ENCODE measurements around the gene LAMC3. TPM values are rescaled to one million over a fixed set of nuclear protein-coding genes. Genes with fewer than 3 reads are reported as not detected.
A peak's percentile ranks its signal among the peaks of the same experiment; 100 is the strongest.

LAMC3 gene
- total RNA-seq (2014; rRNA removed; shearing (Covaris generic)): not detected in 2 replicates

DNA sequence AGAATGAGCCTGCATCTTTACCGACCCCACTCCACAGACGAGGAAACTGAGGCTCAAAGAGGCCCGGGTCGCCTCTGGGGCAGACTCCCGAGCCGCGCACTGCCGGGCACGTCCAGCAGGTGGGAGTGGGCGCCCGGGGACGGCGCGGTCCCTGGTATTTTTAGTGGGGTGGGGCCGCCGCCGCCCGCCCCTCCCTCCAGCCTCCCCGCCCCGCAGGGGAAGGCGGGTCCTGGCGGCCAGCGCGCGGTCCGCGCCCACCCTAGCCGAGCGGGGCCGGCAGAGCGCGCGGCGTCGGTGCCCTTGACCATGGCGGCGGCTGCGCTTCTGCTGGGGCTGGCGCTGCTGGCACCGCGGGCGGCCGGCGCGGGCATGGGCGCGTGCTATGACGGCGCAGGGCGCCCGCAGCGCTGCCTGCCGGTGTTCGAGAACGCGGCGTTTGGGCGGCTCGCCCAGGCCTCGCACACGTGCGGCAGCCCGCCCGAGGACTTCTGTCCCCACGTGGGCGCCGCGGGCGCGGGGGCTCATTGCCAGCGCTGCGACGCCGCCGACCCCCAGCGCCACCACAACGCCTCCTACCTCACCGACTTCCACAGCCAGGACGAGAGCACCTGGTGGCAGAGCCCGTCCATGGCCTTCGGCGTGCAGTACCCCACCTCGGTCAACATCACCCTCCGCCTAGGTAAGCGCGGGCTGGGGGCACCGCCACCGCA lies at the start of gene LAMC3:
LAMC3 (plus strand) TSS at position 266 of the 710 bp plus-strand sequence; CDS start at position 307, 41 bp downstream.
- DNase-seq (ENCODE audit: low read depth in 1 of 2, low spot score in 2 of 2): no peak
- no peak within 1 kb of the TSS for H3K27ac ChIP-seq
- no peaks in the 10 kb centered on the region for H3K9me3 ChIP-seq (replicated peaks)
- no peaks in the 10 kb centered on the region for H3K36me3 ChIP-seq
- peaks cover 51% of the 10 kb centered on the region for H3K27me3 ChIP-seq (replicated peaks)
- peaks cover 6% of the 10 kb centered on the region; the same call in 1 of the 2 replicates for H3K4me1 ChIP-seq (replicated peaks)
- no peak within 1 kb of the TSS for H3K4me3 ChIP-seq

GRCh38 chr9:130959809-130960334 lies 49.1 kb upstream of the LAMC3 start:
- Histone ChIP-seq H3K9me3 (replicated peaks) (no peaks in the 10 kb centered on the region), H3K27ac (no peak overlapping the region), H3K4me1 (replicated peaks) (peaks cover 12% of the 10 kb centered on the region), H3K27me3 (replicated peaks) (no peaks in the 10 kb centered on the region), H3K4me3 (no peak overlapping the region), H3K36me3 (no peaks in the 10 kb centered on the region)
- no peak for DNase-seq (ENCODE audit: low read depth in 1 of 2, low spot score in 2 of 2)

GRCh38 chr9:130960522-130961378 lies 48.2 kb upstream of the LAMC3 start:
- no peaks in the 10 kb centered on the region for H3K27me3 ChIP-seq (replicated peaks)
- DNase-seq (ENCODE audit: low read depth in 1 of 2, low spot score in 2 of 2): no peak
- H3K27ac ChIP-seq: no peak overlapping the region
- no peaks in the 10 kb centered on the region for H3K36me3 ChIP-seq
- peaks cover 12% of the 10 kb centered on the region for H3K4me1 ChIP-seq (replicated peaks)
- H3K4me3 ChIP-seq: no peak overlapping the region
- no peaks in the 10 kb centered on the region for H3K9me3 ChIP-seq (replicated peaks)

DNA sequence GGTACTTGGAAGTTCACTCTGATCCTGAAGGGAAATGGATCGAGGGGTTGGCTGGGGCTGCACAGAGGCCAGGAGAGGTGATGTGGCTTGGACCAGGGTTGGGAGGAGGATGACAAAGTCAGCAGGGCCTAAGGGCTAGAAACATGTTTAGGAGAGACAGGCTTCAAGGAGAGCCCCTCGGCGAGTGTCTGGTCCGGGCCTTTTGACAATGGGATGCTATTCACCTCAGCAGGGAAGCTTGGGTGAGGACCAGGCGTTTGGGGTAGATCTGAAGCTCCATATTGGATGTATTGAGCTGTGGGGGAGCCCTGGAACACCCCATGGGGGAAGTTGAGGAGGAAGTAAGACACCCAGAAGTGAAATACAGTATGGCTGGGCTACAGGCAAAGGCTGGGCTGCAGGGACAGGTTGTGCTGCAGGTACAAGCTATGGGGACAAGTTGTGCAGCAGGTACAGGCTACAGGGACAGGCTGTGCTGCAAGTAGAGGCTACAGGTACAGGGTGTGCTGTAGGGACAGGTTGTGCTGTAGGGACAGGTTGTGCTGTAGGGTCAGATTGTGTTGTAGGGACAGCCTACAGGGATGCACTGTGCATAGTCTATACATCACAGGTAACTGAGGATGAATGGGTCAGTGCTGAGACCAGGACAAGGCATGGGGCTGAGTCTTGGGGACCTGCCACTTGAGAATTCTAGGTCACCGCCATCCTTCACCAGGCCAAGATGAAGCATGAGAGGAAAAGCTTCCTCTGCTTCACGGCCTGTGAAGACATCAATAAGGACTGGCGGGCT lies 47.3 kb upstream of the LAMC3 start:
- DNase-seq (ENCODE audit: low read depth in 1 of 2, low spot score in 2 of 2): no peak
- 0 out of 2 replicates have a peak overlapping the region, but pooled peaks have one; percentile 6 for H3K27ac ChIP-seq

GRCh38 chr9:130962418-130963316 lies 46.3 kb upstream of the LAMC3 start:
- H3K9me3 ChIP-seq (replicated peaks): no peaks in the 10 kb centered on the region
- no peaks in the 10 kb centered on the region for H3K27me3 ChIP-seq (replicated peaks)
- 0 out of 2 replicates have a peak overlapping the region, but pooled peaks have one; percentile 6 for H3K27ac ChIP-seq
- DNase-seq (ENCODE audit: low read depth in 1 of 2, low spot score in 2 of 2): peak; percentile 81 to 90
- H3K4me3 ChIP-seq: no peak overlapping the region
- H3K36me3 ChIP-seq: no peaks in the 10 kb centered on the region
- H3K4me1 ChIP-seq (replicated peaks): peaks cover 12% of the 10 kb centered on the region

More for the DNA sequence above, 47.3 kb upstream of the LAMC3 start:
- Histone ChIP-seq H3K4me1 (replicated peaks) (peaks cover 12% of the 10 kb centered on the region), H3K36me3 (no peaks in the 10 kb centered on the region), H3K9me3 (replicated peaks) (no peaks in the 10 kb centered on the region), H3K4me3 (no peak overlapping the region), H3K27me3 (replicated peaks) (no peaks in the 10 kb centered on the region)

DNA sequence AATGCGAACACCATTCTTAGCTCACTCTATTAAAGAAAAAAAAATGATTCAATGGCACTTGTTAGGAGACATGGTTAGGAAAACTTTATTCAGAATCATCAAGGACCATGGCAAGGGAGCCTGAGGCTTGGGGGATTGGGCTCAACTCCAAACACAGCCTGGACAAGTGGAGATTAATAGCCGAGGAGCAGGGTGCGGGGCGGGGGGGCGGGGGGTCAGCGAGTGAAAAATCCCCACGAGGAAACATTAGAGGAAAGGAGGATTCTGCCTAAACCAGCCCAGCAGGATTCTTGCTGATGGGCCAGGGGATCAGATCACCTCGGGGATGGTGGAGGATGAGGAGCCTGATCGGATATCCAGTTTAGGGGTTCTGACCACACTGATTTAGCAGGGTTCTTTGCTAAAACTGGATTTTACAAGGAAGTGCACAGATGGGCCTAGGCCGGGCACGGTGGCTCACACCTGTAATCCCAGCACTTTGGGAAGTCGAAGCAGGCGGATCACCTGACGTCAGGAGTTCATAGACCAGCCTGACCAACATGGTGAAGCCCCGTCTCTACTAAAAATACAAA lies 45.6 kb upstream of the LAMC3 start:
- no peak overlapping the region for H3K4me3 ChIP-seq
- H3K4me1 ChIP-seq (replicated peaks): peaks cover 12% of the 10 kb centered on the region
- no peaks in the 10 kb centered on the region for H3K27me3 ChIP-seq (replicated peaks)
- no peak overlapping the region for H3K27ac ChIP-seq
- no peaks in the 10 kb centered on the region for H3K9me3 ChIP-seq (replicated peaks)
- no peaks in the 10 kb centered on the region for H3K36me3 ChIP-seq
- DNase-seq (ENCODE audit: low read depth in 1 of 2, low spot score in 2 of 2): no peak

DNA sequence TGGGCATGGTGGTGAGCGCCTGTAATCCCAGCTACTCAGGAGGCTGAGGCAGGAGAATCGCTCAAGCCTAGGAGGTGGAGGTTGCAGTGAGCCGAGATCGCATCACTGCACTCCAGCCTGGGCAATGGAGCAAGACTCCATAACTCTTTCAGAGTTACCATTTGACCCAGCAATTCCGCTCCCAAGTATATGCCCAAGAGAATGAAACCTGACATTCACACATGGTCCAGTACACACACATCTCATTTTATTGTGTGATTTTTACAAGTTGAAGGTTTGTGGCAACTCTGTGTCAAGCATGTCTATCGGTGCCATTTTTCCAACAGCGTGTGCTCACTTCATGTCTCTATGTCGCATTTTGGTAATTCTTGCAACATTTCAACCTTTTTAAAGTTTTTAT lies 45.1 kb upstream of the LAMC3 start:
- Histone ChIP-seq H3K27ac (no peak overlapping the region), H3K9me3 (replicated peaks) (no peaks in the 10 kb centered on the region), H3K36me3 (no peaks in the 10 kb centered on the region), H3K4me1 (replicated peaks) (peaks cover 12% of the 10 kb centered on the region), H3K27me3 (replicated peaks) (no peaks in the 10 kb centered on the region), H3K4me3 (no peak overlapping the region)
- no peak for DNase-seq (ENCODE audit: low read depth in 1 of 2, low spot score in 2 of 2)

- no peak overlapping the region for H3K4me3 ChIP-seq
- peaks cover 12% of the 10 kb centered on the region for H3K4me1 ChIP-seq (replicated peaks)
- H3K9me3 ChIP-seq (replicated peaks): no peaks in the 10 kb centered on the region
- no peak for DNase-seq (ENCODE audit: low read depth in 1 of 2, low spot score in 2 of 2)
- no peaks in the 10 kb centered on the region for H3K27me3 ChIP-seq (replicated peaks)
- H3K36me3 ChIP-seq: no peaks in the 10 kb centered on the region
- H3K27ac ChIP-seq: no peak overlapping the region
Observed at GRCh38 chr9:130965680-130966079, 43.3 kb upstream of the LAMC3 start.

DNA sequence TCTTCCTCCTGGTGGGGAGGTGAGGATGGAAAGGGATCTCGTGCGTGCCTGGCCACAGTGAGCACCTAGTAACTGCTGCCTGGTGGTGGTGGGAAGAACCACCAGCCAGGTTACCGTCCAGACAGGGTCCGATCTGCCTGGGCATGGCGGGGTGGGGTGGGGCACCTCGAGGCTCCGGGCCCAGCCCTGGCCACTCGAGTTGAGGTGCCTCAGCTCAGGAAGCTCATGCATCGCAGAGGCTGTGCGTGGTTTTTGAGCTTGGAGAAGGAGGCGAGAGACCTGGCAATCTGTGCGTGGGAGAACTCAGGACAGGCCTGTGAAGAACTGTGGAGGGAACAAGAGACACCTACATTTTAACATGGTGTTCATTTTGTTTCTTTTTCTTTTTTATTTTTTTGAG lies 38.9 kb upstream of the LAMC3 start:
- Histone ChIP-seq H3K4me1 (replicated peaks) (no peaks in the 10 kb centered on the region), H3K27me3 (replicated peaks) (peaks cover 4% of the 10 kb centered on the region), H3K27ac (no peak overlapping the region), H3K9me3 (replicated peaks) (no peaks in the 10 kb centered on the region), H3K4me3 (no peak overlapping the region), H3K36me3 (no peaks in the 10 kb centered on the region)
- no peak for DNase-seq (ENCODE audit: low read depth in 1 of 2, low spot score in 2 of 2)

- H3K4me1 ChIP-seq (replicated peaks): no peaks in the 10 kb centered on the region
- H3K4me3 ChIP-seq: no peak overlapping the region
- H3K36me3 ChIP-seq: no peaks in the 10 kb centered on the region
- H3K27ac ChIP-seq: no peak overlapping the region
- no peak for DNase-seq (ENCODE audit: low read depth in 1 of 2, low spot score in 2 of 2)
- no peaks in the 10 kb centered on the region for H3K9me3 ChIP-seq (replicated peaks)
- H3K27me3 ChIP-seq (replicated peaks): peaks cover 4% of the 10 kb centered on the region
Observed at GRCh38 chr9:130970855-130971254, 38.1 kb upstream of the LAMC3 start.

GRCh38 chr9:130971294-130971849 lies 37.6 kb upstream of the LAMC3 start:
- H3K4me3 ChIP-seq: no peak overlapping the region
- DNase-seq (ENCODE audit: low read depth in 1 of 2, low spot score in 2 of 2): no peak
- H3K36me3 ChIP-seq: no peaks in the 10 kb centered on the region
- peaks cover 4% of the 10 kb centered on the region for H3K27me3 ChIP-seq (replicated peaks)
- H3K9me3 ChIP-seq (replicated peaks): no peaks in the 10 kb centered on the region
- H3K27ac ChIP-seq: no peak overlapping the region
- H3K4me1 ChIP-seq (replicated peaks): no peaks in the 10 kb centered on the region

DNA sequence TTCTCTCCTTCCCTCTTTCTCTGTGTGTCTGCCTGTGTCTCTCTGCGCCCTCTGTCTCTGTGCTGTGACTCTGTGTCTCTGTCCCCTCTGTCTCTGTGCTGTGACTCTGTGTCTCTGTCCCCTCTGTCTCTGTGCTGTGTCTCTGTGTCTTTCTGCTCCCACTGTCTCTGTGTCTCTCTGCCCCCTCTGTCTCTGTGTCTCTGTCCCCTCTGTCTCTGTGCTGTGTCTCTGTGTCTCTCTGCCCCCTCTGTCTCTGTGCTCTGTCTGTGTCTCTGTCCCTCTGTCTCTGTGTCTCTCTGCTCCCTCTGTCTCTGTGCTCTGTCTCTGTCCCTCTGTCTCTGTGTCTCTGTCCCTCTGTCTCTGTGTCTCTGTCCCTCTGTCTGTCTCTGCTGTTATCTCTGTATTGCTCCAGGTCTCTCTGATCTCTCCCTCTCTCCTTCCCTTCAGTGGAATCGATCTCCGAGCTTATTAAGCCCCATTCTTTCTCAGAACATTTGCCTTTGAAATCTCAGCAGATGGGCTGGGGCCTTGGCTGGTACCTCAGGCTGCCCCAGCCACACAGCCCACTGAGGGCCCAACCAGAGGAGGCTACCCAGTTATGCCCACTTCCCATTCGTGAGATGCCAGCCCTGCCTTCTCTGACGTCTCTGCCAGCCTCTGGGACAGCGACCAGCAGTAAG lies 36.6 kb upstream of the LAMC3 start:
- no peaks in the 10 kb centered on the region for H3K4me1 ChIP-seq (replicated peaks)
- H3K9me3 ChIP-seq (replicated peaks): no peaks in the 10 kb centered on the region
- no peak overlapping the region for H3K27ac ChIP-seq
- DNase-seq (ENCODE audit: low read depth in 1 of 2, low spot score in 2 of 2): no peak
- peaks cover 4% of the 10 kb centered on the region for H3K27me3 ChIP-seq (replicated peaks)
- H3K4me3 ChIP-seq: no peak overlapping the region
- no peaks in the 10 kb centered on the region for H3K36me3 ChIP-seq

Data from SJSA1 (cell line).